NOMO-1 (cell line): ENCODE results near the gene UQCRQ.

ENCODE experiments used
- DNase-seq, 2 experiments: peaks; one replicate each; lab custom pipeline; 2025; ENCODE audit not compliant: unreplicated experiment in 2 of 2; lab: John Stamatoyannopoulos, UW

UQCRQ gene

GRCh38 chr5:132901036-132901435, 34.6 kb downstream of the UQCRQ start:
- no peak for DNase-seq

GRCh38 chr5:132901730-132902129, 35.3 kb downstream of the UQCRQ start:
- no peak for DNase-seq

- no peak for DNase-seq
Observed at GRCh38 chr5:132905938-132906337, 39.5 kb downstream of the UQCRQ start.

- no peak for DNase-seq
Observed at GRCh38 chr5:132907161-132907560, 40.7 kb downstream of the UQCRQ start.

- DNase-seq = no peak
Observed at GRCh38 chr5:132909702-132910101, 43.3 kb downstream of the UQCRQ start.

- no peak for DNase-seq
Observed at GRCh38 chr5:132915681-132916080, 49.2 kb downstream of the UQCRQ start.

- no peak for DNase-seq
Observed at GRCh38 chr5:132916086-132916485, 49.6 kb downstream of the UQCRQ start.
